Measurements from ENCODE around the gene HSF2. TPM values are rescaled to one million over a fixed set of nuclear protein-coding genes. Genes with fewer than 3 reads are reported as not detected.

HSF2 gene
- total and polyA plus RNA-seq, 10 of the 15 experiments (the other 5 are each of a cell fraction or from before 2014, with no cell fraction given), result 9.5 to 38.3 (median 16.8) TPM

- TF ChIP-seq USF1 (IDR thresholded peaks at IDR 0.05; ENCODE audit: borderline replicate concordance, extremely low read length, insufficient read depth, low read depth, low read length) (no peak), FOS (IDR thresholded peaks at IDR 0.05; ENCODE audit: borderline replicate concordance, extremely low read depth, insufficient read length) (no peak), KDM1A (IDR thresholded peaks at IDR 0.05; ENCODE audit: borderline replicate concordance) (no peak), EED (IDR thresholded peaks at IDR 0.05; ENCODE audit: low read depth) (no peak), ELK1 (IDR thresholded peaks at IDR 0.05; ENCODE audit: low read depth, low read length) (no peak), RELB (IDR thresholded peaks at IDR 0.05; ENCODE audit: low read depth) (no peak), USF2 (IDR thresholded peaks at IDR 0.05; ENCODE audit: borderline replicate concordance, low read depth, low read length) (no peak), SKIL (IDR thresholded peaks at IDR 0.05; ENCODE audit: low read depth, poor library complexity, severe bottlenecking) (no peak), ZNF592 (IDR thresholded peaks at IDR 0.05) (no peak), RAD51 (IDR thresholded peaks at IDR 0.05) (no peak), ZNF622 (IDR thresholded peaks at IDR 0.05) (no peak)
These were observed 8.3 kb downstream of the HSF2 start (continued) for GRCh38 chr6:122407712-122408111.
